GM12878 (cell line): ENCODE results near the gene ZNF782.

Experiments used
- CEBPZ ChIP-seq: fragments of 150-350 bp; IDR thresholded peaks from 2 replicates; pipeline ENCODE4 v1.6.1; 2016; ENCODE audit warnings: low read depth, low read length
- CHD2 ChIP-seq: IDR thresholded peaks from 2 replicates; pipeline ENCODE4 v1.6.1; 2011; ENCODE audit warnings: low read depth, low read length, improper control_type of control experiment, borderline replicate concordance
- CREB1 ChIP-seq: IDR thresholded peaks from 2 replicates; pipeline ENCODE4 v1.6.1; 2012; ENCODE audit warnings: low read depth, mild to moderate bottlenecking, inconsistent platforms
- CTCF ChIP-seq, 3 experiments: IDR thresholded peaks in 2 of 3; conservative IDR thresholded peaks in 1 of 3; 2 replicates each; pipeline ENCODE4 v1.5.1; 2011; ENCODE audit warnings: low read depth in 3 of 3, low read length in 3 of 3, mild to moderate bottlenecking in 3 of 3, control low read depth in 2 of 3, moderate library complexity in 2 of 3, inconsistent platforms in 1 of 3, mixed read lengths in 1 of 3; ENCODE audit not compliant: control insufficient read depth in 2 of 3, insufficient read depth in 1 of 3; ENCODE audit errors: extremely low read depth in 1 of 3
- EP300 ChIP-seq, 2 experiments: fragments of 150-350 bp in 1 of 2; IDR thresholded peaks; 2 replicates each; pipeline ENCODE4 v1.6.1; 2011 to 2012; ENCODE audit warnings: low read depth in 2 of 2, low read length in 2 of 2, borderline replicate concordance in 1 of 2, improper control_type of control experiment in 1 of 2, inconsistent platforms in 1 of 2; ENCODE audit not compliant: control insufficient read depth in 1 of 2
- EZH2 ChIP-seq: IDR thresholded peaks from 2 replicates; pipeline ENCODE4 v1.6.1; 2012; ENCODE audit warnings: low read depth, mild to moderate bottlenecking, control low read depth, inconsistent platforms, low read length, borderline replicate concordance; ENCODE audit not compliant: control insufficient read depth
- FOXM1 ChIP-seq: IDR thresholded peaks from 2 replicates; pipeline ENCODE4 v1.6.1; 2012; ENCODE audit warnings: low read depth, mild to moderate bottlenecking, inconsistent platforms, low read length, moderate library complexity
- HDAC2 ChIP-seq: fragments of 200-600 bp; sonication (generic); IDR thresholded peaks from 2 replicates; pipeline ENCODE4 v1.6.1; 2017
- POLR2AphosphoS5 ChIP-seq: IDR thresholded peaks from 2 replicates; pipeline ENCODE4 v1.6.1; 2011; ENCODE audit warnings: mild to moderate bottlenecking, low read length, inconsistent platforms
- RAD21 ChIP-seq: IDR thresholded peaks from 2 replicates; pipeline ENCODE4 v1.6.1; 2011; ENCODE audit warnings: mild to moderate bottlenecking, low read depth, low read length, moderate library complexity; ENCODE audit not compliant: insufficient read depth
- USF1 ChIP-seq: IDR thresholded peaks from 2 replicates; pipeline ENCODE4 v1.6.1; 2011; ENCODE audit warnings: borderline replicate concordance, low read depth, mild to moderate bottlenecking, moderate library complexity, mixed read lengths, low read length; ENCODE audit not compliant: insufficient read depth; ENCODE audit errors: extremely low read length
- ZBTB33 ChIP-seq: fragments of 450-650 bp; IDR thresholded peaks from 2 replicates; pipeline ENCODE4 v1.6.1; 2017; ENCODE audit warnings: mild to moderate bottlenecking
- ZNF274 ChIP-seq: IDR thresholded peaks from one replicate; pipeline ENCODE4 v1.8.0; 2011; ENCODE audit not compliant: insufficient read length, insufficient read depth

- TF ChIP-seq CREB1 (no peak), EP300 (IDR thresholded peaks at IDR 0.05; ENCODE audit: borderline replicate concordance in 1 of 2, control insufficient read depth in 1 of 2, low read depth in 2 of 2, low read length in 2 of 2) (no peak), CTCF (IDR thresholded peaks at IDR 0.05 in 2 of 3, conservative IDR thresholded peaks at IDR 0.05 in 1 of 3; ENCODE audit: control insufficient read depth in 2 of 3, extremely low read depth in 1 of 3, insufficient read depth in 1 of 3, low read depth in 3 of 3, low read length in 3 of 3) (no peak), ZNF274 (no peak), EZH2 (no peak), RAD21 (no peak), ZBTB33 (no peak), USF1 (no peak), POLR2AphosphoS5 (no peak), HDAC2 (no peak), FOXM1 (no peak), CHD2 (no peak), CEBPZ (no peak)
These were observed 75.2 kb downstream of the ZNF782 start for GRCh38 chr9:96779089-96779488.
